AG10803 (cell line): ENCODE measurements around the gene SLMAP.

Experiments
- DNase-seq: peaks from one replicate; pipeline ENCODE4 v3.0.0; 2010; ENCODE audit warnings: low read depth
- H3K4me3 ChIP-seq: 2 replicates; pipeline ENCODE4 v1.5.1; 2011; ENCODE audit warnings: mild to moderate bottlenecking, low read length, control low read depth
- CTCF ChIP-seq: conservative IDR thresholded peaks from 2 replicates; pipeline ENCODE4 v1.5.1; 2011; ENCODE audit warnings: mild to moderate bottlenecking, low read length, control low read depth, inconsistent platforms

SLMAP gene, protein sequence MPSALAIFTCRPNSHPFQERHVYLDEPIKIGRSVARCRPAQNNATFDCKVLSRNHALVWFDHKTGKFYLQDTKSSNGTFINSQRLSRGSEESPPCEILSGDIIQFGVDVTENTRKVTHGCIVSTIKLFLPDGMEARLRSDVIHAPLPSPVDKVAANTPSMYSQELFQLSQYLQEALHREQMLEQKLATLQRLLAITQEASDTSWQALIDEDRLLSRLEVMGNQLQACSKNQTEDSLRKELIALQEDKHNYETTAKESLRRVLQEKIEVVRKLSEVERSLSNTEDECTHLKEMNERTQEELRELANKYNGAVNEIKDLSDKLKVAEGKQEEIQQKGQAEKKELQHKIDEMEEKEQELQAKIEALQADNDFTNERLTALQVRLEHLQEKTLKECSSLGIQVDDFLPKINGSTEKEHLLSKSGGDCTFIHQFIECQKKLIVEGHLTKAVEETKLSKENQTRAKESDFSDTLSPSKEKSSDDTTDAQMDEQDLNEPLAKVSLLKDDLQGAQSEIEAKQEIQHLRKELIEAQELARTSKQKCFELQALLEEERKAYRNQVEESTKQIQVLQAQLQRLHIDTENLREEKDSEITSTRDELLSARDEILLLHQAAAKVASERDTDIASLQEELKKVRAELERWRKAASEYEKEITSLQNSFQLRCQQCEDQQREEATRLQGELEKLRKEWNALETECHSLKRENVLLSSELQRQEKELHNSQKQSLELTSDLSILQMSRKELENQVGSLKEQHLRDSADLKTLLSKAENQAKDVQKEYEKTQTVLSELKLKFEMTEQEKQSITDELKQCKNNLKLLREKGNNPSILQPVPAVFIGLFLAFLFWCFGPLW

GRCh38 chr3:57755741-57756527 is at the start of gene SLMAP:
SLMAP (plus strand) TSS chr3:57756309; CDS start chr3:57757652, 1,343 bp downstream.
- peak; percentile 93 for DNase-seq
- peak within 1 kb of the TSS; percentile 82 for H3K4me3 ChIP-seq
- no peak for TF ChIP-seq CTCF

- peak; percentile 64 for DNase-seq
- H3K4me3 ChIP-seq, result no peak overlapping the region
- TF ChIP-seq CTCF, result no peak
Observed at GRCh38 chr3:57706462-57706861, 49.6 kb upstream of the SLMAP start.

GRCh38 chr3:57709031-57709430 is 47.1 kb upstream of the SLMAP start:
- DNase-seq, result peak; percentile 42
- no peak for TF ChIP-seq CTCF
- H3K4me3 ChIP-seq, result no peak overlapping the region

DNA sequence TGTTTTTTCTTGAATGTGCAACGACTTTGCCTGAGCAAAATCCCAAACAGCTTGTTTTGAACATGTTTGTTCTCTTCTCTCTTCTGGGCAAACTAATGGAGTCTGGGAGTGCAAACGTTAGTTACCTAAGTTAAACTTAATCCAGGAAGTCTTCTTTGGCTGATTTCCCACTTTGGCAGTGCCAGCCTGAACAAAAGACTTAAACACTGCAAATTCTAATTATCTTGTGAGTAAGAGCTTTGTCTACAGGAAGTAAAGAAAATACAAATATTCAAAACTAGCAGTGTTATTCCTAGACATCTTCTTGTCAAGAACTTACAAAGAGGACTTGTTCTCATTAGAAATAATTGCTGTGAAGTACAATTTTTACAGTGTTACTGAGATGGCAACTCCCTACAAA is 46.5 kb upstream of the SLMAP start:
- TF ChIP-seq CTCF, result no peak
- H3K4me3 ChIP-seq, result no peak overlapping the region
- no peak for DNase-seq

DNA sequence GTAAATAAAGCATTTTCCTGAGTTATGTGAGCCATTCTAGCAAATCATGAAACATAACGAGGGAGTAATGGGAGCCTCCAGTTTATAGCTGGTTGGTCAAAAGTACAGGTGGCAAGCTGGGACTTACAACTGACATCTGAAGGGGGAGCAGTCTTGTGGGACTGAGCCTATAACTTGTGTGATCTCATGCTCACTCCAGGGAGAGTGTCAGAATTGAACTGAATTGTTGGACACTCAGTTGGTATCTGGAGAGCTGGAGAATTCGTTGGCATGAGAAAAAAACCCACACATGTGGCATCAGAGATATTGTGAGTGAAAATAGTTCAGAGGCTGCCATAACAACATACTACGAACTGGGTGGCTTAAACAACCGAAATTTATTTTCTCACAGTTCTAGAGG is 40.4 kb upstream of the SLMAP start:
- no peak for DNase-seq
- no peak for TF ChIP-seq CTCF
- no peak overlapping the region for H3K4me3 ChIP-seq

GRCh38 chr3:57717205-57717868 is 38.8 kb upstream of the SLMAP start:
- no peak for TF ChIP-seq CTCF
- DNase-seq, result no peak
- no peak overlapping the region for H3K4me3 ChIP-seq
